Measurements from ENCODE around the gene LSM10.

Gene LSM10

GRCh38 chr1:36351227-36351977 lies 46.3 kb downstream of the LSM10 start:
- DNase-seq (ENCODE audit: low spot score), result peak; percentile 82

GRCh38 chr1:36350659-36351226 lies 47.0 kb downstream of the LSM10 start:
- DNase-seq (ENCODE audit: low spot score), result no peak

GRCh38 chr1:36349839-36350238 lies 47.9 kb downstream of the LSM10 start:
- DNase-seq (ENCODE audit: low spot score), result no peak

GRCh38 chr1:36349241-36349671 lies 48.5 kb downstream of the LSM10 start:
- DNase-seq (ENCODE audit: low spot score), result no peak

- no peak for DNase-seq (ENCODE audit: low spot score)
These were observed 50.9 kb downstream of the LSM10 start for GRCh38 chr1:36346741-36347370.

- no peak for DNase-seq (ENCODE audit: low spot score)
These were observed 52.4 kb downstream of the LSM10 start for GRCh38 chr1:36345353-36345752.

- DNase-seq (ENCODE audit: low spot score), result no peak
These were observed 53.4 kb downstream of the LSM10 start for GRCh38 chr1:36344395-36344680.

GRCh38 chr1:36343651-36344394 lies 53.9 kb downstream of the LSM10 start:
- DNase-seq (ENCODE audit: low spot score), result no peak

All from kidney capillary endothelial cell (primary cell).